ENCODE data around the gene TMEM132A.

TMEM132A gene

DNA sequence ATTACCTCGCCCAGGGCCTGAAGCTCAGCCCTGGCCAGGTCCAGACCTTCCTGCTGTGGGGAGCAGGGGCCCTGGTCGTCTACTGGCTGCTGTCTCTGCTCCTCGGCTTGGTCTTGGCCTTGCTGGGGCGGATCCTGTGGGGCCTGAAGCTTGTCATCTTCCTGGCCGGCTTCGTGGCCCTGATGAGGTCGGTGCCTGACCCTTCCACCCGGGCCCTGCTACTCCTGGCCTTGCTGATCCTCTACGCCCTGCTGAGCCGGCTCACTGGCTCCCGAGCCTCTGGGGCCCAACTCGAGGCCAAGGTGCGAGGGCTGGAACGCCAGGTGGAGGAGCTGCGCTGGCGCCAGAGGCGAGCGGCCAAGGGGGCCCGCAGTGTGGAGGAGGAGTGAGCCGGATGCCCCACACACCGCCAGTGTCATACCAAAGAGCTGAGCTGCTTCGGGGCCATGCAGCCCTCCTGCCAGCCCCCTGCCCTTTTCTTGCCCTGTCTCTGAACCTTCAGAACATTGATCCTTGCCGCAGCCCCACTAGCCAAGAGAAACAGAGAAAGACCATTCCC lies 2.4 kb upstream of the TMEM132A start:
- no peak for DNase-seq (ENCODE audit: low read depth in 2 of 2)

- no peak for DNase-seq (ENCODE audit: low read depth in 2 of 2)
These were observed 1.4 kb upstream of the TMEM132A start for GRCh38 chr11:60922906-60923305.

DNA sequence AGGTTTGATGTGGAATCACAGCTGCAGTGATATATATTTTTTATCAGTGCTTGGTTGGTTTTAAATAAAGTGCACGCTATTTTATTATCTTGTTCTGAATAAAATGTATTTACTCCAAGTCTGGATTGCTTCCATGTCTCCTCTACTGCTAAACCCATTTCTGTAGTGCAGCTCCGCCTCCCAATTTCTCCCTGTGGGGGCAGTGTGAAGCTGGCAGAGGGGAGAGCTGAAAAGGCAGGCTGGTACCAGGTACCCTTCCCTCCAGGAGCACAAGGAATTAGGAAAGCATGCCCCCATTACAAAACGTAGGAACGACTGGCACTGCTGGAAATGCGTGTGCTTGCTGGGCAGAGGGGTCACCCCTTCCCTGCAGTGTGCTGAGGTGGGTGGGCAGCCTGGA lies 934 bp upstream of the TMEM132A start:
- no peak for DNase-seq (ENCODE audit: low read depth in 2 of 2)

DNA sequence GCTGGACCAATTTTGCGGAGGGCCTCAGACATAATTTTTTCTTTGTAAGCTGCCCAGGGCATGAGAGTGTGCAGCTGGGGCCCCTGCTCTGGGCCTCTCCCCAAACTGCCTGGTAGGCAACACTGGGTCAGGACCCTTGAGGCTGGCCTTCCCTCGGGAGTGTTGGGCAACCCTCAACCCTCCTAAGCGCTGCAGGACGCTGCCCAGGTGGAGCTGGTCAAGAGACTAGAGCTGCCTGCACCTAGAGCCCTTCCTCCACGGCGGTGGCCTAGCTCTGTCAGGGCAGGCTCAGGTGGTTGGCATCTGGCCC lies 505 bp upstream of the TMEM132A start:
- DNase-seq (ENCODE audit: low read depth in 2 of 2) = no peak

DNA sequence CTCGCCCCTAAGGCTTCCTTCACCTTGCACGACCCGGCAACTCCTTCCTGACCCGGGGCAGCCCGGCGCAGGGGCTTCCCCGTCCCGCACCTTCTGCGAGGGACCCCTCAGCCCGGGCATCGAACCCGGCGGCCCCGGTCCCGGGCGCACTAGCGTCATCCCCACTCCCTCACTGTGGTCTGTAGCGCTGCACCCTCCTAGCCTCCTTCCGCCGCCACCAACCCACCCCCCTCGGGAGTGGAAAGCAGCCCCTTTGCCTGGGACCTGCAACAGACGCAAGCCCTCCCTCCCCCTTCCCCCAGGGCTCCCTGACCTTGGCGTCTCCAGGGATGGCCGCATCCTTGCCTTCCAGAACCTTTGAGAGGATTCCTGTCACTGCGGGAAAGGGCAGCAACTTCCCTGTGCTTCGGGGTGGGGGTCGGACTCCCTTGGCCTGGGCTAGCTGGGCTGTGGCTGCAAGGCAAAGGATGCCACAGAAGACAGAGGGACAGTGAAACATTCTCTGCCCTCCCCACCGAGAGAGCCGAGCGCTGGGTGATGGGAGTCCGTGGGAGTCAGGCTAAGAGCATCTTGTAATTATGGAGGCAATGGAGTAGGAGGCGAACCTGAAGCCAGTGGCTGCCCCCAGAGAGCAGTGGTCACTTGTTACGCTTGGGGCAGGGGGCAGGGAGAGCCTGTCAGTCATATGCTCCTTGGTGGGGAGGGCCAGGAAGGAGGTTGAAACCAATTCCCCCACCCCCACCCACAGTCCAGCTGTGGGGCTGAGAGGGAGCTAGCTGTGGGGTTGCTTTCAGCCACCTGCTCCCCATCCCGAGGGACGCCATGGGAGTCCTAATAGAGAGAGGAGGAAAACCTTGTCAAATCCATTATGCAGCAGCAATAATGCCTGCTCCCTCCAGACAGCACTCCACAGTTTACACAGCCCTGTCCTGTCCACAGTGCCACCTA lies 920 bp downstream of the TMEM132A start:
- no peak for DNase-seq (ENCODE audit: low read depth in 2 of 2)

GRCh38 chr11:60925868-60926267 lies 1.6 kb downstream of the TMEM132A start:
- no peak for DNase-seq (ENCODE audit: low read depth in 2 of 2)

- DNase-seq (ENCODE audit: low read depth in 2 of 2) = no peak
These were observed 2.2 kb downstream of the TMEM132A start for GRCh38 chr11:60926500-60926899.

DNA sequence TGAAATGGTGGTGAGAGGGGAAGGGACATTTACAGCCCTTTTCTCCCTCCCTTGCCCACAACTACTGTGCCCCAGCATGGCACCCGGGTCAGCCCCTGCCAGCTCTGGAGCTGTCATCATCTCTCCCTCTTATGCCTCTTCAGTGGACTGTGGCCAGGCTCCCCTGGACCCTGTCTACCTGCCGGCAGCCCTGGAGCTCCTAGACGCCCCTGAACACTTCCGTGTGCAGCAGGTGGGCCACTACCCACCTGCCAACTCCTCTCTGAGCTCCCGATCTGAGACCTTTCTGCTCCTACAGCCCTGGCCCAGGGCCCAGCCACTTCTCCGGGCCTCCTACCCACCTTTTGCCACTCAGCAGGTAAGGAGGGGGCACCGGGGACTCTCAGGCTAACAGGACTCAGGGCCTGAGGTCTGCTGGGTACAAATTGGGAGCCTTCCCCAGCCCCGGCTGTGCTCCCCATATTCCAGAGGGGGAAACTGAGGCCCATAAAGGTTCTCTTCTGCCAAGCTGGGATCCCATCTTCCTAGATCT lies 2.9 kb downstream of the TMEM132A start:
- DNase-seq (ENCODE audit: low read depth in 2 of 2) = no peak

GRCh38 chr11:60927600-60927999 lies 3.3 kb downstream of the TMEM132A start:
- DNase-seq (ENCODE audit: low read depth in 2 of 2) = no peak

DNA sequence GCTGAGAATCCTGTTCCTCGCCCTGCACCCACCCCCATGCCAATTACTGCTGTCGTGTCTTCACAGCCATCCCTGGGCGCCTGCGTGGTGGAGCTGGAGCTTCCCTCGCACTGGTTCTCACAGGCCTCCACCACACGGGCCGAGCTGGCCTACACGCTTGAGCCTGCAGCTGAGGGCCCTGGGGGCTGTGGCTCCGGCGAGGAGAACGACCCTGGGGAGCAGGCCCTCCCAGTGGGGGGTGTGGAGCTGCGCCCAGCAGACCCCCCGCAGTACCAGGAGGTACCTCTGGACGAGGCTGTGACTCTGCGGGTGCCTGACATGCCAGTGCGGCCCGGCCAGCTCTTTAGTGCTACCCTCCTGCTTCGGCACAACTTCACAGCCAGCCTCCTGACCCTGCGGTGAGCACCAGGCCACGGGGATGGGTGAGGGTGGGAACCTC lies 4.3 kb downstream of the TMEM132A start:
- no peak for DNase-seq (ENCODE audit: low read depth in 2 of 2)

- no peak for DNase-seq (ENCODE audit: low read depth in 2 of 2)
These were observed 5.5 kb downstream of the TMEM132A start for GRCh38 chr11:60929764-60930163.

- DNase-seq (ENCODE audit: low read depth in 2 of 2) = no peak
These were observed 6.1 kb downstream of the TMEM132A start for GRCh38 chr11:60930394-60930793.

- DNase-seq (ENCODE audit: low read depth in 2 of 2) = no peak
These were observed 7.7 kb downstream of the TMEM132A start for GRCh38 chr11:60931917-60932316.

- DNase-seq (ENCODE audit: low read depth in 2 of 2) = no peak
These were observed 8.5 kb downstream of the TMEM132A start for GRCh38 chr11:60932605-60933356.

DNA sequence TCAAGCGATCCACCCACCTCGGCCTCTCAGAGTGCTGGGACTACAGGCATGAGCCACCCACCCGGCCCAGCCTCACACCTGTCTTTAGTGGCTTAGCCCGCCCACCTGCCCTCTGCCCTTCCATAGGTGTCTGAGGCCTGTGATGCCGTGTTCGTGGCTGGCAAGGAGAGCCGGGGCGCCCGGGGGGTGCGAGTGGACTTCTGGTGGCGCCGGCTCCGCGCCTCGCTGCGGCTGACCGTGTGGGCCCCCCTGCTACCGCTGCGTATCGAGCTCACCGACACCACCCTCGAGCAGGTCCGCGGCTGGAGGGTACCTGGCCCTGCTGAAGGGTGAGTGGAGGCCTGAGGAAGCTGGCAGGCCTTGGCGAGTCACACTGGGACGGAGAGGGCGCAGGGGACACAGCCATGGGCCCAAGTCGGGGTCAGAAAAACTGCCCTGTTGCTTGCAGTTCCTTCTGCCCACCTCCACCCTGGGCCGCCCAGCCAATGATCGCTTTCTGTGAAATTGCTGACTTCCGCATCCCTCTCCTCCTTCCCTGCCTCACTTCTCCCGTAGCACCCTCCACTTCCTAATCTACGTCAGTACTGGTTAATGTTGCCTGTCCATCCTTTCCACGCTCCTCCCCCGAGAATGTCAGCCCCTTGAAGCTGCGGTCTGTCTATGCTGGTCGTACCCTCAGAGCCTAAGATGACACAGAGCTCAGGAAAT lies 9.3 kb downstream of the TMEM132A start:
- no peak for DNase-seq (ENCODE audit: low read depth in 2 of 2)

DNA sequence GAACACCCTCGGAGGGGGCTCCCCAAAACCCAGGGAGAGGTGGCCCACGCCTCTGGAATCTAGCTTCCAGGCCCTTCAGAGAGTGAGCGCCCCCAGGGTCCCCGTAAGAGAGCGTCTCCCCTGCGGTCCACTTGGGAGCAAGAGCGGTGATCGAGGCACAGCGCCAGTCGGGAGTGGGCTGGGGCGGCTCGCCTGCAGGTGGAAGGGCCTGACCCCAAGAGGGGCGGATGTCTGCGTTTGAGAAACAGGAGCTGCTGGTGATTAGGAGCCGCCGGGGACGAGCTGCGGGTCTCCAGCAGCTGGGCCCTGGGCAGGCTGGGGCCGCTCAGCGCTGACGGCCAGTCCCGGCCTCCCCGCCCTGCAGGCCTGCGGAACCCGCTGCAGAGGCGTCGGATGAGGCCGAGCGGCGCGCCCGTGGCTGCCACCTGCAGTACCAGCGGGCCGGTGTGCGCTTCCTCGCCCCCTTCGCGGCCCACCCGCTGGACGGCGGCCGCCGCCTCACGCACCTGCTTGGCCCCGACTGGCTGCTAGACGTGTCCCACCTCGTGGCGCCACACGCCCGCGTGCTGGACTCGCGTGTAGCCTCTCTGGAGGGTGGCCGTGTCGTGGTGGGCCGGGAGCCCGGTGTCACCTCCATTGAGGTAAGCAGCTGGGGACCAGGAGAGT lies 10.0 kb downstream of the TMEM132A start:
- DNase-seq (ENCODE audit: low read depth in 2 of 2) = no peak

- DNase-seq (ENCODE audit: low read depth in 2 of 2) = no peak
These were observed 10.7 kb downstream of the TMEM132A start for GRCh38 chr11:60934790-60935605.

DNA sequence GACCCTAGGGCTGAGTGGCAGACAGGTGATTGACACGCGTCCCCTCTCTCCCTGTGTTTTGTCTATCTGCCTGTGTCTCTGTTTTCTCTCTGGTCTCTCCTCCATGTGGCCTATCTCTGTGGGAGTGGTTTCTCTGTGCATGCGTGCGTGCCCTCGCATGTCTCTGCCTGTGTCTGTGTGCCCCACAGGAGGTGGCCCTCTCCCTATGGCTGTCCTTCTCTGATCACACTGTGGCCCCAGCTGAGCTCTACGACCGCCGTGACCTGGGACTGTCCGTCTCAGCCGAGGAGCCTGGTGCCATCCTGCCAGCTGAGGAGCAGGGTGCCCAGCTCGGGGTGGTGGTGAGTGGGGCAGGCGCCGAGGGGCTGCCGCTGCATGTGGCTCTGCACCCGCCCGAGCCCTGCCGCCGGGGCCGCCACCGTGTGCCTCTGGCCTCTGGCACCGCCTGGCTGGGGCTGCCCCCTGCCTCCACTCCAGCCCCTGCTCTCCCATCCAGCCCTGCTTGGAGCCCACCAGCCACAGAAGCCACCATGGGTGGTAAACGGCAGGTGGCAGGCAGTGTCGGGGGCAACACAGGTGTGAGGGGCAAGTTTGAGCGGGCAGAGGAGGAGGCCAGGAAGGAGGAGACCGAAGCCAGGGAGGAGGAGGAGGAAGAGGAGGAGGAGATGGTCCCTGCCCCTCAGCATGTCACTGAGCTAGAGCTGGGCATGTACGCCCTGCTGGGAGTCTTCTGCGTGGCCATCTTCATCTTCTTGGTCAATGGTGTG lies 11.6 kb downstream of the TMEM132A start:
- DNase-seq (ENCODE audit: low read depth in 2 of 2) = no peak

DNA sequence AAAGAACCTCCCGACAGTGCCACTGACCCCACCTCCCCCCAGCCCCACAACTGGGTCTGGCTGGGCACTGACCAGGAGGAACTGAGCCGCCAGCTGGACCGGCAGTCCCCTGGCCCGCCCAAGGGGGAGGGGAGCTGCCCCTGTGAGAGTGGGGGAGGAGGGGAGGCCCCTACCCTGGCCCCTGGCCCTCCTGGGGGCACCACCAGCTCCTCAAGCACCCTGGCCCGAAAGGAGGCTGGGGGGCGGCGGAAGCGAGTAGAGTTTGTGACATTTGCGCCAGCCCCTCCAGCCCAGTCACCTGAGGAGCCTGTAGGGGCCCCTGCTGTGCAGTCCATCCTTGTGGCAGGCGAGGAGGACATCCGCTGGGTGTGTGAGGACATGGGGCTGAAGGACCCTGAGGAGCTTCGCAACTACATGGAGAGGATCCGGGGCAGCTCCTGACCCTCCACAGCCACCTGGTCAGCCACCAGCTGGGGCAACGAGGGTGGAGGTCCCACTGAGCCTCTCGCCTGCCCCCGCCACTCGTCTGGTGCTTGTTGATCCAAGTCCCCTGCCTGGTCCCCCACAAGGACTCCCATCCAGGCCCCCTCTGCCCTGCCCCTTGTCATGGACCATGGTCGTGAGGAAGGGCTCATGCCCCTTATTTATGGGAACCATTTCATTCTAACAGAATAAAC lies 12.3 kb downstream of the TMEM132A start:
- no peak for DNase-seq (ENCODE audit: low read depth in 2 of 2)

All from stimulated activated CD8-positive, alpha-beta memory T cell treated with anti-CD3 and anti-CD28 coated beads, Interleukin-7, amount 100 ng/mL, for 4 hours (primary cell).